ENCODE data around the gene SRGAP2B. TPM values are rescaled to one million over a fixed set of nuclear protein-coding genes. Genes with fewer than 3 reads are reported as not detected.
"Not testable (repeated sequence)": the region's sequence is repeated elsewhere in the genome, so short reads cannot be mapped to it uniquely, and the experiment has no call there.

Gene SRGAP2B
- polyA plus RNA-seq, 4 donors: 1.4 to 6.8 (median 4.2) TPM

DNA sequence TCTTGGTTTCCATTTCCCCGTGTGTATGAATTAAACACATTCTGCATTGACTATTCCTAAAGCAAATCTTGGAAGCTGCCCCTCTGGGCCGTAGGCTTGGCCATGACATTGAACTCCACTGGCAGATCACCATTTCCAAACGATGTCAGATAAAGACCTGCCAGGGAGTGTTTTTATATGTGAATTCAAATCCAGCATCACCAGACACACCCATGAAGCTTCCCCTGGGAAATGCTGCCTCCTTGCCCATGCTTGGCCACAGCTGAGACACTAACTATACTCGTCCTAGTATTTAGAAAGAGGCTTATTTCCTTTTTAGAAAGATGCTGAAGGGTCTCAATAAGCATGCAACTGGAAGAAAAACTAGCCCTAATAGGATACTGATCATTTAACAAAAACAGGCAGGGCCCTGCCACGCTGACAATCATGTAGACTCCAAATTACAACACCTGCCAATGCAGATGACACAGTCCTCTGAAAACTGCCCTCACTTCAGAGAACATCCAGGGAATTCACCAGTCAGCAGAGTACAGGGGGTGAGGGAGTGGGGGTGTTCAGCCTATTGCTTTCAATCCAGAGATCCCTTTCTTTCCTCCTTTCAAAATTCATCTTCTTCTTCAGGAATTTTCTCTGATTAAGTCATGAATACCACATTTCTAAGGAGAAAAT is 94.9 kb downstream of the SRGAP2B start:
- not testable (repeated sequence) for H3K36me3 ChIP-seq (ENCODE audit: control insufficient read depth in 3 of 3, insufficient read depth in 2 of 3, low read depth in 1 of 3, low read length in 3 of 3); H3K4me3 ChIP-seq (ENCODE audit: low read depth in 1 of 3, low read length in 3 of 3); DNase-seq; H3K9me3 ChIP-seq (ENCODE audit: control insufficient read depth in 2 of 2, insufficient read depth in 1 of 2, low read depth in 1 of 2, low read length in 1 of 2); FAIRE-seq; H3K27me3 ChIP-seq (ENCODE audit: control insufficient read depth in 3 of 3, insufficient read depth in 3 of 3, low read length in 3 of 3); H3K27ac ChIP-seq (ENCODE audit: low read depth in 1 of 3, low read length in 2 of 3); H3K4me1 ChIP-seq (ENCODE audit: control insufficient read depth in 3 of 3, insufficient read depth in 2 of 3, low read depth in 1 of 3, low read length in 2 of 3)
- no CpG with 5 or more reads among the region's 5 CpGs for WGBS, 3 donors

DNA sequence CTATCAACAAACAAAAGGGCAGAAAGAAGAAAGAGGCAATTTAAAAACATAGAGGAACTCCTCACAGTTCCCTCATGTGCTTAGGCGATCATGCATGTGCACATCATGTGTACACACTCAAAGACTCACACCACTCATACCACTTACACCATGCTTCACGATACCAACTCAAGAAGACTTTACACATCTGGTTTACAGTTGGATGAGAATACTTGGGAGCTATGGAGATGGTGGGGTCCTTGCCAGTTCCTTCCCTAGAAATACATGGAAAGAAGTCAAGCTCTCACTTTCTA is 96.2 kb downstream of the SRGAP2B start:
- WGBS, 3 donors: 96 to 100% (median 100%) methylated on average over 1 of the region's 2 CpGs
- not testable (repeated sequence) for H3K36me3 ChIP-seq (ENCODE audit: control insufficient read depth in 3 of 3, insufficient read depth in 2 of 3, low read depth in 1 of 3, low read length in 3 of 3); H3K27ac ChIP-seq (ENCODE audit: low read depth in 1 of 3, low read length in 2 of 3); FAIRE-seq; H3K9me3 ChIP-seq (ENCODE audit: control insufficient read depth in 2 of 2, insufficient read depth in 1 of 2, low read depth in 1 of 2, low read length in 1 of 2); H3K4me3 ChIP-seq (ENCODE audit: low read depth in 1 of 3, low read length in 3 of 3); H3K4me1 ChIP-seq (ENCODE audit: control insufficient read depth in 3 of 3, insufficient read depth in 2 of 3, low read depth in 1 of 3, low read length in 2 of 3); H3K27me3 ChIP-seq (ENCODE audit: control insufficient read depth in 3 of 3, insufficient read depth in 3 of 3, low read length in 3 of 3)
- peak in 1 of 2 donors; percentile 0 for DNase-seq

DNA sequence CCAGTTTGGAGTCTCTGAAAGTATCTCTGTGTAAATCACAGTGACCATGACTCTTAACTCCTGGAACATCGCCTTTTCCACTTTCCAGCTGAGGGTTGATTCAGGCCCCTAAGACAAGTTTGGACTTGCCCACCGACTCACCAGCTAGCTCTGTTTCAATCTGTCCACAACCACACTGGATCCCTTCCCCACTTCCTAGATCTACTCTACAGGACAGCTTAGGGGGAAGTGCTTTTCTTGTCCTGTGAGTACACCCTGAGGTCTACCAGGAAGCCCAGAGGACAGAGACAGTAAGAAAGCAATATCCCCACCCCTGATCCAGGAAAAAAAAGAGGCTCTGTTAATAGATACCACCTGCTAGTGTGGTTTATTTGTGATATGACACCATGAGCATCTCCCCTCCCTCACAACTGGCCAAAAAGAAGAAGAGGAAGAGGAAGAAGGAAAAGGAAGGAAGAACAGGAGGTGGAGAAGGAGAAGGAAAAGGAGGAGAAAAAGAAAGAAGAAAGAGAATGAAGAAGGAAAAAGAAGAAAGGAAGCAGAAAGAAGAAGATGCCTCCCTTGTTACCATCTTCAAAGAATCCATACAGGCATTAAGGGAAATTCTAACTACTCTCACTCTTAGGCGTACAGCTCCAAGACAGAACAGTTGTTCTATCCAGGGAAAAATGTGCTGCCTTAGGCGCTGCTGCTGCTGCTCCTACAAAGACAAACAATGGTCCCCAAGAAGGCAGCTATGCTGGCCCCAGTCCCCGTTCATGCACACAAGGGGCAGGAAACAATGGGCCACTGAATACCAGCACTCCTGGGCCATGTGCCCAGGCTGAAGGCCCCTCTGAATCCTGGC is 96.8 kb downstream of the SRGAP2B start:
- not testable (repeated sequence) for H3K27ac ChIP-seq (ENCODE audit: low read depth in 1 of 3, low read length in 2 of 3); H3K27me3 ChIP-seq (ENCODE audit: control insufficient read depth in 3 of 3, insufficient read depth in 3 of 3, low read length in 3 of 3); H3K36me3 ChIP-seq (ENCODE audit: control insufficient read depth in 3 of 3, insufficient read depth in 2 of 3, low read depth in 1 of 3, low read length in 3 of 3); DNase-seq; H3K4me1 ChIP-seq (ENCODE audit: control insufficient read depth in 3 of 3, insufficient read depth in 2 of 3, low read depth in 1 of 3, low read length in 2 of 3); FAIRE-seq; H3K9me3 ChIP-seq (ENCODE audit: control insufficient read depth in 2 of 2, insufficient read depth in 1 of 2, low read depth in 1 of 2, low read length in 1 of 2); H3K4me3 ChIP-seq (ENCODE audit: low read depth in 1 of 3, low read length in 3 of 3)
- 85 to 100% (median 97%) methylated on average over 3 of the region's 5 CpGs for WGBS, 3 donors

DNA sequence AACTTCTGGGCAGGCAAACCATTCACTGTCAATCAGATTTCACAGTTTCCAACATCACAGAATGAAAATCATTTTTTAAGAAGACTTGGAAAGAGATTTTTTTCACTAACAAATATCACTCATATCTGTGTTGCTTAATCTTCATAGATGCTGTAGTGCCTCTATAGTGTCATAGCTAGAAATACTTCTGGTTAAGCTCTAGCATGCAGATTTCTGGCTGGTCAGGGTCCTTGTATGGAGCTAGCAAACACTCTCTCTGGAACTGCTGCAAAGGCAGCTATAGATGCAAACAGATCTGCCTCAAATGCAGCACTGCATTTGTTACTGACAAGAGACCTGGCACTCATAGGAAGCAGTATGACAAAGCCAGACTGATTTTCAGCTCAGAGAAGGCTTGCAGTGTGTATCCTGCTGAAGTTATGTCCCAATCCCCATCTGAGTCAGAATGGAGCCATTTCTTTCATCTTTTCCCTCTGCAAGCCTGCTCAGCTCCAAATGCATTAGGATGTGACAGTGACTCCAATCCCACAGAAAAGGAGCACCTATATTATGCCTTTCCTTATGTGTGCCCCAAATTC is 99.2 kb downstream of the SRGAP2B start:
- not testable (repeated sequence) for H3K27me3 ChIP-seq (ENCODE audit: control insufficient read depth in 3 of 3, insufficient read depth in 3 of 3, low read length in 3 of 3); H3K4me3 ChIP-seq (ENCODE audit: low read depth in 1 of 3, low read length in 3 of 3); DNase-seq; H3K27ac ChIP-seq (ENCODE audit: low read depth in 1 of 3, low read length in 2 of 3); H3K9me3 ChIP-seq (ENCODE audit: control insufficient read depth in 2 of 2, insufficient read depth in 1 of 2, low read depth in 1 of 2, low read length in 1 of 2); H3K4me1 ChIP-seq (ENCODE audit: control insufficient read depth in 3 of 3, insufficient read depth in 2 of 3, low read depth in 1 of 3, low read length in 2 of 3); H3K36me3 ChIP-seq (ENCODE audit: control insufficient read depth in 3 of 3, insufficient read depth in 2 of 3, low read depth in 1 of 3, low read length in 3 of 3); FAIRE-seq

DNA sequence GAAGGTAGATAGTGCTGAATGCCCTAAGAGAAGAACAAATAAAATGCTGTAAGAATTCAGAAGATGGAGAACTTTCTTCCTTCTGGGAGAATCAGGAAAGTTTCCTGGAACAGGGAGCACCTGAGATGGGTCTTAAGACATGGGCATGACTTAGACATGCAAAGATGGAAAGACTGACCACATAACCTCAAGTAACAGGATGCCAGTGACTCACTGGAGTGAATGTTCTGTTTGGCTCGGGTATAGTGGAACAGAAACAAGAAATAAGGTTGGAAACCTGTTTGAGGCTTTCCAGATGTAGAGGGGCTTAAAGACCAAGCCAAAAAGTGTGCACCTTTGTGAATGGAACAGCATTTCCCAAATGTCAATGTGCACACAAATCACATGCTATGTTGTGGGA is 102.2 kb downstream of the SRGAP2B start:
- H3K27ac ChIP-seq (ENCODE audit: low read depth in 1 of 3, low read length in 2 of 3); H3K4me3 ChIP-seq (ENCODE audit: low read depth in 1 of 3, low read length in 3 of 3); FAIRE-seq; H3K9me3 ChIP-seq (ENCODE audit: control insufficient read depth in 2 of 2, insufficient read depth in 1 of 2, low read depth in 1 of 2, low read length in 1 of 2); H3K36me3 ChIP-seq (ENCODE audit: control insufficient read depth in 3 of 3, insufficient read depth in 2 of 3, low read depth in 1 of 3, low read length in 3 of 3); DNase-seq; H3K27me3 ChIP-seq (ENCODE audit: control insufficient read depth in 3 of 3, insufficient read depth in 3 of 3, low read length in 3 of 3); H3K4me1 ChIP-seq (ENCODE audit: control insufficient read depth in 3 of 3, insufficient read depth in 2 of 3, low read depth in 1 of 3, low read length in 2 of 3): not testable (repeated sequence)
- 50 to 80% (median 78%) methylated on average over 1 of the region's 1 CpG for WGBS, 3 donors

DNA sequence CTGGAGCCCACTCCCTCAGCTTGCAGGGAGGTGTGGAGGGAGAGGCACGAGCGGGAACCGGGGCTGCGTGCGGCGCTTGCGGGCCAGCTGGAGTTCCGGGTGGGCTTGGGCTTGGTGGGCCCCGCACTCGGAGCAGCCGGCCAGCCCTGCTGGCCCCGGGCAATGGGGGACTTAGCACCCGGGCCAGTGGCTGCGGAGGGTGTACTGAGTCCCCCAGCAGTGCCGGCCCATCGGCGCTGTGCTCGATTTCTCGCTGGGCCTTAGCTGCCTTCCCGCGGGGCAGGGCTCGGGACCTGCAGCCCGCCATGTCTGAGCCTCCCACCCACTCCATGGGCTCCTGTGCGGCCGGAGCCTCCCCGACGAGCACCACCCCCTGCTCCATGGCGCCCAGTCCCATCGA is 104.5 kb downstream of the SRGAP2B start:
- not testable (repeated sequence) for FAIRE-seq; H3K27ac ChIP-seq (ENCODE audit: low read depth in 1 of 3, low read length in 2 of 3); H3K4me1 ChIP-seq (ENCODE audit: control insufficient read depth in 3 of 3, insufficient read depth in 2 of 3, low read depth in 1 of 3, low read length in 2 of 3); H3K36me3 ChIP-seq (ENCODE audit: control insufficient read depth in 3 of 3, insufficient read depth in 2 of 3, low read depth in 1 of 3, low read length in 3 of 3); H3K27me3 ChIP-seq (ENCODE audit: control insufficient read depth in 3 of 3, insufficient read depth in 3 of 3, low read length in 3 of 3); DNase-seq; H3K4me3 ChIP-seq (ENCODE audit: low read depth in 1 of 3, low read length in 3 of 3); H3K9me3 ChIP-seq (ENCODE audit: control insufficient read depth in 2 of 2, insufficient read depth in 1 of 2, low read depth in 1 of 2, low read length in 1 of 2)
- WGBS, 3 donors: 96 to 100% (median 100%) methylated on average over 2 to 13 of the region's 29 CpGs

DNA sequence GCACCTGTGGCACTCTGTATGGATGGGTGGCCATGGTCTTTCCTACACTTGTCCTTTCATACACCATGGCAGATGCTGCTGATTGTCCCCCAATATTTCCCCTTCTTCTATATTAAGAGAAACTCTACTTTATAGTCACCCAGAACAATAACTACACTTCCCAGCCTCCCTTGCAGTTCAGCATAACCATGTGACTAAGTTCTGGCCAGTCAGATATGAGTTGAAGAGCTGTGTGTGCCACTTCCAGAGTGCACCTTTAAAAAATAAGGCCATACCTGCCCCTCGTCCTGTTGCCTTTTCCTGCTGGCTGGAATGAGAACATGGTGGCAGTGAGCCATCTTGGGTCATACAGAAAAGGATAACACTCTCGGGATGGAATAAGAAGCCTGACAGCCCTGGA is 108.0 kb downstream of the SRGAP2B start:
- H3K4me1 ChIP-seq (ENCODE audit: control insufficient read depth in 3 of 3, insufficient read depth in 2 of 3, low read depth in 1 of 3, low read length in 2 of 3); DNase-seq; FAIRE-seq; H3K27ac ChIP-seq (ENCODE audit: low read depth in 1 of 3, low read length in 2 of 3); H3K9me3 ChIP-seq (ENCODE audit: control insufficient read depth in 2 of 2, insufficient read depth in 1 of 2, low read depth in 1 of 2, low read length in 1 of 2); H3K27me3 ChIP-seq (ENCODE audit: control insufficient read depth in 3 of 3, insufficient read depth in 3 of 3, low read length in 3 of 3); H3K4me3 ChIP-seq (ENCODE audit: low read depth in 1 of 3, low read length in 3 of 3); H3K36me3 ChIP-seq (ENCODE audit: control insufficient read depth in 3 of 3, insufficient read depth in 2 of 3, low read depth in 1 of 3, low read length in 3 of 3): not testable (repeated sequence)
- WGBS, 3 donors: no CpG with 5 or more reads among the region's 2 CpGs

DNA sequence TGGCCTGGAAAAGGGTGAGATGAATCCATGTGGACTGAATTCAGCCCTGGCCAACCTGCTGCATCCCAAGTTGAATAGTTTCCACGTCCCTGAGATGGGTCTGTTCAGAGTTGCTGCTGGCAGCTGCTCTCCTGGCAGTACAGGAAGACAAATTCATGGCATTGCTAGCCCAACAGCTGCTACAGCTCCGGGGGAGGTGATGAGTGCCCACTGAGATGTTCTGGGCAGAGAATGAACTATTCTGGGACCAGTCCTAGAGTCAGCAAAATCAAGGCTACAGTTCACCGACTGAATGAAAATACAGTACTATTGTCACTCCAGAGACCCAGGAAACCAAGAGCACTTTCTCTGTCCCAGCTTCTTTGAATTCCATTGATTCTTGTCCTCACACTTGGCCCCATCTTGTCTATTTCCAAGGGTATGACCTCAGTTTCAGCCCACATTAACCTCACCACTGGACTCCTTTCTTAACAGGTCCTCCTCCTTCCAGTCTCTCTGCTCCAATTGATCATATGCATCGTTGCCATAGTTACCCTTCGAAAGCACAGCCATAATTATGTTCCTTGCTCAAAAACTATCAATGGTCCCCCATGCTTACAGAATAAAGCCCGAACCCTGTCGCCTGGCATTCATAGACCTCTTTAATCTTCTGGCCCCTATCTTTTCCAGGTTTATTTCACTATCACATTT is 108.8 kb downstream of the SRGAP2B start:
- not testable (repeated sequence) for H3K9me3 ChIP-seq (ENCODE audit: control insufficient read depth in 2 of 2, insufficient read depth in 1 of 2, low read depth in 1 of 2, low read length in 1 of 2); H3K36me3 ChIP-seq (ENCODE audit: control insufficient read depth in 3 of 3, insufficient read depth in 2 of 3, low read depth in 1 of 3, low read length in 3 of 3); H3K27me3 ChIP-seq (ENCODE audit: control insufficient read depth in 3 of 3, insufficient read depth in 3 of 3, low read length in 3 of 3); H3K4me1 ChIP-seq (ENCODE audit: control insufficient read depth in 3 of 3, insufficient read depth in 2 of 3, low read depth in 1 of 3, low read length in 2 of 3); FAIRE-seq; H3K4me3 ChIP-seq (ENCODE audit: low read depth in 1 of 3, low read length in 3 of 3); H3K27ac ChIP-seq (ENCODE audit: low read depth in 1 of 3, low read length in 2 of 3); DNase-seq
- WGBS, 3 donors: 67 to 94% (median 93%) methylated on average over 1 to 3 of the region's 7 CpGs
